ENCODE data around the gene VCPKMT.

The VCPKMT gene

GRCh38 chr14:50101417-50101816 lies 15.0 kb downstream of the VCPKMT start:
- Histone ChIP-seq H3K4me3 (ENCODE audit: low read length) (no peak overlapping the region), H3K27me3 (ENCODE audit: low read depth, low read length) (no peaks in the 10 kb centered on the region), H3K79me2 (ENCODE audit: low read length) (no peaks in the 10 kb centered on the region), H4K20me1 (ENCODE audit: insufficient read depth, low read length) (no peaks in the 10 kb centered on the region), H2AFZ (ENCODE audit: low read depth, low read length) (no peak overlapping the region), H3K27ac (ENCODE audit: low read length) (no peak overlapping the region), H3K36me3 (replicated peaks; ENCODE audit: low read depth, low read length) (peaks cover 3% of the 10 kb centered on the region), H3K9me3 (ENCODE audit: insufficient read depth, low read length) (no peaks in the 10 kb centered on the region), H3K4me1 (ENCODE audit: low read length) (peaks cover 13% of the 10 kb centered on the region), H3K9ac (ENCODE audit: low read length) (no peak overlapping the region), H3K4me2 (ENCODE audit: low read length) (no peak overlapping the region)
- TF ChIP-seq EZH2phosphoT487 (IDR thresholded peaks at IDR 0.05; ENCODE audit: low read depth) (no peak), CTCF (IDR thresholded peaks at IDR 0.05; ENCODE audit: low read depth, low read length) (no peak)

GRCh38 chr14:50100805-50101204 lies 15.6 kb downstream of the VCPKMT start:
- no peaks in the 10 kb centered on the region for H3K27me3 ChIP-seq (ENCODE audit: low read depth, low read length)
- peaks cover 19% of the 10 kb centered on the region for H3K4me1 ChIP-seq (ENCODE audit: low read length)
- H3K79me2 ChIP-seq (ENCODE audit: low read length), result no peaks in the 10 kb centered on the region
- no peaks in the 10 kb centered on the region for H3K9me3 ChIP-seq (ENCODE audit: insufficient read depth, low read length)
- H3K27ac ChIP-seq (ENCODE audit: low read length), result no peak overlapping the region
- TF ChIP-seq CTCF (IDR thresholded peaks at IDR 0.05; ENCODE audit: low read depth, low read length) (no peak), EZH2phosphoT487 (IDR thresholded peaks at IDR 0.05; ENCODE audit: low read depth) (no peak)
- H4K20me1 ChIP-seq (ENCODE audit: insufficient read depth, low read length), result no peaks in the 10 kb centered on the region
- no peak overlapping the region for H3K4me2 ChIP-seq (ENCODE audit: low read length)
- H3K9ac ChIP-seq (ENCODE audit: low read length), result no peak overlapping the region
- no peak overlapping the region for H3K4me3 ChIP-seq (ENCODE audit: low read length)
- H2AFZ ChIP-seq (ENCODE audit: low read depth, low read length), result no peak overlapping the region
- peaks cover 3% of the 10 kb centered on the region for H3K36me3 ChIP-seq (replicated peaks; ENCODE audit: low read depth, low read length)

GRCh38 chr14:50099335-50099734 lies 17.0 kb downstream of the VCPKMT start:
- Histone ChIP-seq H3K79me2 (ENCODE audit: low read length) (no peaks in the 10 kb centered on the region), H3K9ac (ENCODE audit: low read length) (no peak overlapping the region), H3K36me3 (replicated peaks; ENCODE audit: low read depth, low read length) (peaks cover 3% of the 10 kb centered on the region), H3K4me3 (ENCODE audit: low read length) (no peak overlapping the region), H3K27ac (ENCODE audit: low read length) (no peak overlapping the region), H3K4me2 (ENCODE audit: low read length) (no peak overlapping the region), H3K27me3 (ENCODE audit: low read depth, low read length) (no peaks in the 10 kb centered on the region), H3K4me1 (ENCODE audit: low read length) (peaks cover 20% of the 10 kb centered on the region), H2AFZ (ENCODE audit: low read depth, low read length) (no peak overlapping the region), H3K9me3 (ENCODE audit: insufficient read depth, low read length) (no peaks in the 10 kb centered on the region), H4K20me1 (ENCODE audit: insufficient read depth, low read length) (no peaks in the 10 kb centered on the region)
- TF ChIP-seq CTCF (IDR thresholded peaks at IDR 0.05; ENCODE audit: low read depth, low read length) (no peak), EZH2phosphoT487 (IDR thresholded peaks at IDR 0.05; ENCODE audit: low read depth) (no peak)

GRCh38 chr14:50095895-50096294 lies 20.5 kb downstream of the VCPKMT start:
- Histone ChIP-seq H3K4me3 (ENCODE audit: low read length) (no peak overlapping the region), H3K9ac (ENCODE audit: low read length) (peak overlapping the region; percentile 19; the same call in 1 of the 2 replicates), H3K27ac (ENCODE audit: low read length) (peak overlapping the region; percentile 32; the same call in 1 of the 2 replicates), H3K36me3 (replicated peaks; ENCODE audit: low read depth, low read length) (peaks cover 4% of the 10 kb centered on the region), H3K4me2 (ENCODE audit: low read length) (peak overlapping the region; percentile 55), H4K20me1 (ENCODE audit: insufficient read depth, low read length) (no peaks in the 10 kb centered on the region), H3K79me2 (ENCODE audit: low read length) (no peaks in the 10 kb centered on the region), H3K4me1 (ENCODE audit: low read length) (peaks cover 14% of the 10 kb centered on the region), H3K27me3 (ENCODE audit: low read depth, low read length) (no peaks in the 10 kb centered on the region), H3K9me3 (ENCODE audit: insufficient read depth, low read length) (no peaks in the 10 kb centered on the region), H2AFZ (ENCODE audit: low read depth, low read length) (no peak overlapping the region)
- TF ChIP-seq EZH2phosphoT487 (IDR thresholded peaks at IDR 0.05; ENCODE audit: low read depth) (no peak), CTCF (IDR thresholded peaks at IDR 0.05; ENCODE audit: low read depth, low read length) (no peak)

Measured in OCI-LY3 (cell line).